GM23338 (cell line): Measurements from ENCODE around the gene PLEKHA7. TPM values are rescaled to one million over a fixed set of nuclear protein-coding genes. Genes with fewer than 3 reads are reported as not detected.

ENCODE experiments used
- ATAC-seq: fragments of 200-7000 bp; cut with Tn5 transposase; 3 replicates; pipeline ENCODE4 v1.9.1; 2020
- DNase-seq: peaks from one replicate; pipeline ENCODE4 v3.0.0-alpha.2; 2015; ENCODE audit warnings: low spot score
- H2AFZ ChIP-seq: fragments of 200-600 bp; sonication (generic); 2 replicates; pipeline ENCODE4 v1.8.0; 2016; ENCODE audit warnings: antibody characterized with exemption, mild to moderate bottlenecking, moderate library complexity
- H3F3A ChIP-seq: fragments of 200-600 bp; sonication (generic); replicated peaks from 2 replicates; pipeline ENCODE4 v1.8.0; 2017; ENCODE audit warnings: antibody characterized with exemption, mixed run types, low read depth
- H3K27ac ChIP-seq: fragments of 200-600 bp; sonication (generic); 2 replicates; pipeline ENCODE4 v1.6.1; 2016; ENCODE audit warnings: low read depth
- H3K27me3 ChIP-seq: fragments of 200-600 bp; sonication (generic); 2 replicates; pipeline ENCODE4 v1.8.0; 2016; ENCODE audit warnings: mild to moderate bottlenecking, mixed run types, moderate library complexity; ENCODE audit not compliant: insufficient read depth
- H3K36me3 ChIP-seq: fragments of 200-600 bp; sonication (generic); 2 replicates; pipeline ENCODE4 v1.8.0; 2016; ENCODE audit warnings: mild to moderate bottlenecking; ENCODE audit not compliant: insufficient read depth
- H3K4me1 ChIP-seq: fragments of 200-600 bp; sonication (generic); 2 replicates; pipeline ENCODE4 v1.8.0; 2016; ENCODE audit warnings: mild to moderate bottlenecking, moderate library complexity; ENCODE audit not compliant: insufficient read depth
- H3K4me2 ChIP-seq: fragments of 200-600 bp; sonication (generic); 2 replicates; pipeline ENCODE4 v1.7.1; 2017; ENCODE audit warnings: mixed run types
- H3K4me3 ChIP-seq: fragments of 200-600 bp; sonication (generic); 2 replicates; pipeline ENCODE4 v1.6.1; 2016; ENCODE audit warnings: mixed run types
- H3K79me2 ChIP-seq: fragments of 200-600 bp; sonication (generic); replicated peaks from 2 replicates; pipeline ENCODE4 v1.8.0; 2017; ENCODE audit warnings: mild to moderate bottlenecking; ENCODE audit not compliant: insufficient read depth
- H3K9me2 ChIP-seq: fragments of 200-600 bp; sonication (generic); 2 replicates; pipeline ENCODE4 v1.8.0; 2017; ENCODE audit not compliant: insufficient read depth
- H4K20me1 ChIP-seq: fragments of 200-600 bp; sonication (generic); replicated peaks from 2 replicates; pipeline ENCODE4 v1.8.0; 2017; ENCODE audit warnings: mild to moderate bottlenecking; ENCODE audit not compliant: insufficient read depth
- H3K27ac Mint-ChIP-seq: 2 replicates; pipeline ENCODE4 v1.8.0; 2020; ENCODE audit warnings: inconsistent platforms, mild to moderate bottlenecking, moderate library complexity, mixed read lengths
- H3K27me3 Mint-ChIP-seq: 3 replicates; pipeline ENCODE4 v1.8.0; 2022; ENCODE audit warnings: low read depth, mild to moderate bottlenecking, moderate library complexity, mixed read lengths, inconsistent platforms; ENCODE audit not compliant: insufficient read depth, poor library complexity
- H3K36me3 Mint-ChIP-seq: 3 replicates; pipeline ENCODE4 v1.8.0; 2021; ENCODE audit warnings: low read depth, mild to moderate bottlenecking, inconsistent platforms, moderate library complexity, mixed read lengths
- H3K4me1 Mint-ChIP-seq: 3 replicates; pipeline ENCODE4 v1.8.0; 2020; ENCODE audit warnings: mild to moderate bottlenecking, inconsistent platforms, mixed read lengths
- H3K4me3 Mint-ChIP-seq: 3 replicates; pipeline ENCODE4 v1.8.0; 2021; ENCODE audit warnings: moderate library complexity, mild to moderate bottlenecking, inconsistent platforms, mixed read lengths
- H3K9me3 Mint-ChIP-seq: 3 replicates; pipeline ENCODE4 v1.8.0; 2020; ENCODE audit warnings: moderate library complexity, mild to moderate bottlenecking, inconsistent platforms, mixed read lengths
- CREB1 ChIP-seq: fragments of 250-450 bp; sonication (Bioruptor Pico); IDR thresholded peaks from 2 replicates; pipeline ENCODE4 v1.5.0; 2020; ENCODE audit warnings: low read depth, mild to moderate bottlenecking, moderate library complexity
- CTCF ChIP-seq, 2 experiments: fragments of 200-600 bp in 1 of 2; sonication (generic) in 1 of 2; conservative IDR thresholded peaks; 2 replicates each; pipeline versions ENCODE4 v1.5.1 to v1.6.1; 2016 to 2017; ENCODE audit warnings: antibody characterized with exemption in 2 of 2, low read depth in 2 of 2, mild to moderate bottlenecking in 2 of 2, moderate library complexity in 1 of 2
- ETS1 ChIP-seq: IDR thresholded peaks from 2 replicates; pipeline ENCODE4 v1.6.1; 2016; ENCODE audit warnings: antibody characterized with exemption
- EZH2 ChIP-seq: fragments of 200-600 bp; sonication (generic); IDR thresholded peaks from one replicate; pipeline ENCODE4 v1.8.0; 2017; ENCODE audit warnings: antibody characterized with exemption, mild to moderate bottlenecking, low read depth; ENCODE audit not compliant: unreplicated experiment
- EZH2phosphoT487 ChIP-seq: fragments of 200-600 bp; sonication (generic); IDR thresholded peaks from one replicate; pipeline ENCODE4 v1.8.1; 2018; ENCODE audit warnings: antibody characterized with exemption; ENCODE audit not compliant: unreplicated experiment
- JUNB ChIP-seq: IDR thresholded peaks from one replicate; pipeline ENCODE4 v1.6.1; 2016; ENCODE audit warnings: antibody characterized with exemption; ENCODE audit not compliant: unreplicated experiment
- NANOG ChIP-seq: IDR thresholded peaks from 2 replicates; pipeline ENCODE4 v1.6.1; 2016; ENCODE audit warnings: antibody characterized with exemption, borderline replicate concordance
- POLR2AphosphoS5 ChIP-seq: IDR thresholded peaks from 2 replicates; pipeline ENCODE4 v1.6.1; 2016; ENCODE audit warnings: antibody characterized with exemption, low read depth
- REST ChIP-seq: IDR thresholded peaks from one replicate; pipeline ENCODE4 v1.6.1; 2018; ENCODE audit warnings: antibody characterized with exemption; ENCODE audit not compliant: unreplicated experiment
- STAT1 ChIP-seq: IDR thresholded peaks from one replicate; pipeline ENCODE4 v1.6.1; 2016; ENCODE audit warnings: antibody characterized with exemption; ENCODE audit not compliant: unreplicated experiment
- ZNF331 ChIP-seq: fragments of 250-450 bp; sonication (Bioruptor Pico); IDR thresholded peaks from 2 replicates; pipeline ENCODE4 v1.5.0; 2020; ENCODE audit warnings: low read depth, mild to moderate bottlenecking, moderate library complexity
- polyA plus RNA-seq: library from polyadenylated mRNA; unstranded; fragments of >200 nt; fragmentation: Nextera tagmentation; extraction: Ambion mirVana; gene quantifications from 2 replicates; pipeline ENCODE4 v1.2.1, GENCODE V29; 2016
- total RNA-seq: library from RNA; depleted of rRNA; stranded (reverse); fragments of >200 nt; shearing (Covaris generic); gene quantifications from 2 replicates; pipeline ENCODE4 v1.2.3, GENCODE V29; 2014

The PLEKHA7 gene
- total and polyA plus RNA-seq, 2 experiments from 2014 or later: 9.7 to 15.8 TPM

- TF ChIP-seq CTCF (conservative IDR thresholded peaks at IDR 0.05; ENCODE audit: low read depth in 2 of 2) (no peak), CREB1 (CRISPR knock-in tag) (no peak), JUNB (no peak), NANOG (no peak), REST (no peak), EZH2 (no peak), STAT1 (no peak), POLR2AphosphoS5 (no peak), ETS1 (no peak)
Observed at GRCh38 chr11:16749092-16749491, 265.1 kb downstream of the PLEKHA7 start (continued).

GRCh38 chr11:16745950-16746605, 268.1 kb downstream of the PLEKHA7 start:
- H3K9me3 Mint-ChIP-seq: no peaks in the 10 kb centered on the region; the same call in 2 of the 3 replicates
- no peak overlapping the region for H3K4me2 ChIP-seq
- H3K27ac ChIP-seq: no peak overlapping the region
- peaks cover 59% of the 10 kb centered on the region for H4K20me1 ChIP-seq
- H3K79me2 ChIP-seq: peaks cover 78% of the 10 kb centered on the region
- H3K9me2 ChIP-seq: no peaks in the 10 kb centered on the region
- H3F3A ChIP-seq: no peaks in the 10 kb centered on the region
- no peaks in the 10 kb centered on the region for H3K27me3 ChIP-seq
- no peaks in the 10 kb centered on the region for H3K27me3 Mint-ChIP-seq
- H3K4me3 ChIP-seq: no peak overlapping the region
- ATAC-seq: no peak
- peaks cover 82% of the 10 kb centered on the region for H3K36me3 Mint-ChIP-seq
- no peak for DNase-seq
- H3K27ac Mint-ChIP-seq: no peak overlapping the region
- no peak overlapping the region for H3K4me3 Mint-ChIP-seq
- peaks cover 27% of the 10 kb centered on the region for H3K4me1 ChIP-seq
- peaks cover 64% of the 10 kb centered on the region for H3K36me3 ChIP-seq
- H3K4me1 Mint-ChIP-seq: peaks cover 29% of the 10 kb centered on the region
- H2AFZ ChIP-seq: no peak overlapping the region
- TF ChIP-seq EZH2phosphoT487: no peak
- no peak for TF ChIP-seq REST
- TF ChIP-seq EZH2: no peak
- no peak for TF ChIP-seq CREB1 (CRISPR knock-in tag)
- no peak for TF ChIP-seq ZNF331 (CRISPR knock-in tag)
- TF ChIP-seq NANOG: no peak
